ENCODE measurements around the gene FASTKD2. TPM values are rescaled to one million over a fixed set of nuclear protein-coding genes. Genes with fewer than 3 reads are reported as not detected.

The FASTKD2 gene
- total and polyA plus RNA-seq, 10 donors: 8.9 to 27.1 (median 20.7) TPM

GRCh38 chr2:206774871-206775270 is 9.5 kb downstream of the FASTKD2 start:
- Histone ChIP-seq H3K9me3 (peaks cover 3 to 26% (median 22%) of the 10 kb centered on the region in 8 donors), H3K36me3 (peaks cover 5 to 100% (median 82%) of the 10 kb centered on the region in 6 donors), H3K4me3 (no peak overlapping the region), H3K27me3 (replicated peaks in 1 of 7) (no peaks in the 10 kb centered on the region), H3K4me1 (peaks cover 0 to under 1% (median 0%) of the 10 kb centered on the region in 6 donors), H3K27ac (no peak overlapping the region)
- no peak for DNase-seq
- 91 to 97% (median 93%) methylated on average over 1 of the region's 1 CpG for WGBS, 5 donors
- TF ChIP-seq POLR2A (IDR thresholded peaks at IDR 0.05): no peak
- TF ChIP-seq CTCF (IDR thresholded peaks at IDR 0.05 in 8 of 11, conservative IDR thresholded peaks at IDR 0.05 in 3 of 11): no peak
- TF ChIP-seq POLR2AphosphoS5 (IDR thresholded peaks at IDR 0.05): no peak
- intact Hi-C loops (cut with DNase I; ENCODE audit: low total_unique reads): no loop called here

GRCh38 chr2:206776432-206776831 is 11.0 kb downstream of the FASTKD2 start:
- DNase-seq: no peak
- Histone ChIP-seq H3K9me3 (peaks cover 6 to 41% (median 34%) of the 10 kb centered on the region in 8 donors), H3K4me1 (no peaks in the 10 kb centered on the region), H3K4me3 (no peak overlapping the region), H3K27me3 (replicated peaks in 1 of 7) (no peaks in the 10 kb centered on the region), H3K27ac (no peak overlapping the region), H3K36me3 (peaks cover 5 to 100% (median 78%) of the 10 kb centered on the region in 6 donors)
- TF ChIP-seq POLR2AphosphoS5 (IDR thresholded peaks at IDR 0.05) (no peak), CTCF (IDR thresholded peaks at IDR 0.05 in 8 of 11, conservative IDR thresholded peaks at IDR 0.05 in 3 of 11) (no peak), POLR2A (IDR thresholded peaks at IDR 0.05) (no peak)
- intact Hi-C loops (cut with DNase I; ENCODE audit: low total_unique reads): no loop called here

GRCh38 chr2:206780671-206781070 is 15.3 kb downstream of the FASTKD2 start:
- peaks cover 6 to 41% (median 32%) of the 10 kb centered on the region in 8 donors for H3K9me3 ChIP-seq
- H3K27me3 ChIP-seq (replicated peaks in 1 of 7): no peaks in the 10 kb centered on the region
- H3K4me1 ChIP-seq: no peaks in the 10 kb centered on the region
- WGBS, 5 donors: 94 to 100% (median 100%) methylated on average over 2 of the region's 2 CpGs
- no peak for DNase-seq
- intact Hi-C loops (cut with DNase I; ENCODE audit: low total_unique reads): loop anchor here (10.0 kb wide), 1 partner anchor 86 kb away; no protein-coding TSS in a partner anchor
- no peak overlapping the region for H3K4me3 ChIP-seq
- H3K36me3 ChIP-seq: peaks cover 5 to 98% (median 79%) of the 10 kb centered on the region in 6 donors
- TF ChIP-seq POLR2AphosphoS5 (IDR thresholded peaks at IDR 0.05) (no peak), POLR2A (IDR thresholded peaks at IDR 0.05) (no peak), CTCF (IDR thresholded peaks at IDR 0.05 in 8 of 11, conservative IDR thresholded peaks at IDR 0.05 in 3 of 11) (no peak)
- H3K27ac ChIP-seq: no peak overlapping the region

GRCh38 chr2:206783718-206784117 is 18.3 kb downstream of the FASTKD2 start:
- intact Hi-C loops (cut with DNase I; ENCODE audit: low total_unique reads): loop anchor here (10.0 kb wide), 1 partner anchor 89 kb away; no protein-coding TSS in a partner anchor

More at GRCh38 chr2:206783718-206784117, 18.3 kb downstream of the FASTKD2 start:
- Histone ChIP-seq H3K27me3 (replicated peaks in 1 of 7) (no peaks in the 10 kb centered on the region), H3K36me3 (peaks cover 0 to 99% (median 82%) of the 10 kb centered on the region in 6 donors), H3K4me1 (no peaks in the 10 kb centered on the region), H3K4me3 (no peak overlapping the region), H3K27ac (no peak overlapping the region), H3K9me3 (peaks cover 3 to 22% (median 19%) of the 10 kb centered on the region in 8 donors)
- DNase-seq: no peak
- no peak for TF ChIP-seq POLR2AphosphoS5 (IDR thresholded peaks at IDR 0.05)
- TF ChIP-seq CTCF (IDR thresholded peaks at IDR 0.05 in 8 of 11, conservative IDR thresholded peaks at IDR 0.05 in 3 of 11): no peak
- no peak for TF ChIP-seq POLR2A (IDR thresholded peaks at IDR 0.05)
- WGBS, 5 donors: 76 to 94% (median 88%) methylated on average over 2 of the region's 2 CpGs

Measured in spleen (tissue), 11 donors.